HG03064 (cell line): ENCODE results near the gene TNNI3K.

Experiments
- ATAC-seq: cut with Tn5 transposase; IDR thresholded peaks from one replicate; pipeline ENCODE4 v1.9.1; 2021; ENCODE audit warnings: low read depth; ENCODE audit not compliant: unreplicated experiment

The TNNI3K gene

DNA sequence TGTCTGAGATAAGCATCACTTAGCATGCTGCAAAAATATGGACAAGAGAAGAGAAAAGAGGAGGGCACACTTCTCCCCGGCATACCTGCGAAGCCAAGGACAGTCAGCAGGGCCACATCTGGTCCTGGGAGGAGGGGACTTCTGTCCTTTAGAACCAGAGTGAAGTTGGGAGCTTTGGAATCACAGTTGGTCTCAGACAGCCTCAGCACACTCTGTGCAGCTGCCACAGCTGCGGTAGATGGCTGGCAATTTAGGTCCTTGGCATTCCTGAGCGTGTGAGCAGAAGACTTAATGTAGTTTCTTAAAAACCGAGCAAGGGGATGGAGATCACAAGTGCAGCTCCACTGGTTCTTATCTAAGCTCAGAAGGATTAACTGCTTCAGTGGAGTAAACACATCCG is 244.9 kb downstream of the TNNI3K start:
- no peak for ATAC-seq

DNA sequence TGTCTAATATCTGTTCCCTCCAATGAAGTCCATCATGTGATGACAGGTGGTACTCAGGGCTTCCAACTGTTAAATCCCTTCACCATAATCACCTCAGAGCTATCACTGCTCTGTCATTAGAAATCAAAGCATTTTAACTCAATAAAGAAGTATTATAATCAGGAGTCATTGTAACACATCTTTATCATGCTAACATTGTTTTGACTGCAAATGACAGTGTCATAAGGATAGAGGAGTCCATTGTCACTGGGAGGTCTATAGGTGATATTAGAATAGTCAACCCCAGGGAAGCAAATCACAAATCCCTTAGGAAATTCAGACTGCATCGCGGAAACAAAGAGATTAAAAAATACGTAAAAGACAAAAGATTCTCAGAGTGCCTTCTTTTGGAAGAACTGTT is 246.4 kb downstream of the TNNI3K start:
- no peak for ATAC-seq

DNA sequence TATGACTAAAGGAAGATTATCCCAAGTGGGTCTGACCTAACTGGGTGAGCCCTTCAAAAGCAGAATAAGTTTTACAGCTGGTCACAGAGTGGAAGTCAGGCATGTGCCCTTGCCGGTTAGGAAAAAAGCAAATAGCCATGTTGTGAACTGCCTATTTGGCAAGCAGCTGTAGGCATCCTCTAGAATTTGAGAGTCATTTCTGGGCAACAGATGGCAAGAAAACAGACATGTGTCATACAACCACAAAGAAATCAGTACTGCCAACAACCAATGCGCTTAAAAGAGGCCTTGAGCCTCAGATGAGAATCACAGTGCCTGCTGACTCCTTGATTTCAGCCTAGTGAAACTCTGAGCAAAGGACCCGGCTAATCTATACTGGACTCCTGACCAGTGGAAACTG is 250.4 kb downstream of the TNNI3K start:
- ATAC-seq, result no peak

DNA sequence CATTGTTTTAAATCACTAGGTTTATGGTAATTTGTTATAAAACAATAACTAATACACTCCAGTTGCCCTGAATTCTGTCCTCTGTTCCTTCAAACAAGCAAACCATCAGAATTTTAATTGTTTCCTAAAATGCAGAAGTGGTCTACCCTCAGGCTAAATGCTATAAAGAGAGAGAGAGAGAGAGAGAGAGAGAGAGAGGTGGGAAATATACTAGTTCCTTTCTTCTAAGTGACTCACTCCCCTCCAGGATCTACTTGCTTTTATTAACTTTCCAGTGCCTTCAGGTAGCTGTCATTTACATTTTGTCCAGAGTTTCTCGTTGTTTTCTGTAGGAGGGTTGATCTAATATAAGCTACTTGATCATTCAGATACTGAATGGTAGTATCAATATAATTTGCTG is 250.8 kb downstream of the TNNI3K start:
- ATAC-seq, result no peak

DNA sequence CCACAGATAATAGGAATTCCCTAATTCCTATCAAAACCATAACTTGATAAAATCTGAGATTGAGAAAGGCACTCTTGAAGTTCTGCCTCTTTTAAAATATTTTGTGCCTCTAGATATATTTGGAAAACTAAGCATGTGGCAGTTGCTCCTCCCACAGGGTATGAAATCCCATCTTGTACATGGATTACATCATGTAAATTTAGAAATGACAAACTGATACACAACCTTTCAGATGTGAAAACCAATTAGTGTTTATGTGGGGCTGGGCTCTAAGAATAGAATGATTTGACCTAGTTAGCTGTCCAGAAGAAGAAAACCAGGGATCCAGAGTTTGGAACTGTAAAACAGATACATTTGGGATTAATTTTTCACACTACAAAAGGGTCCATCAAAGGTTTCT is 261.5 kb downstream of the TNNI3K start:
- ATAC-seq, result no peak

DNA sequence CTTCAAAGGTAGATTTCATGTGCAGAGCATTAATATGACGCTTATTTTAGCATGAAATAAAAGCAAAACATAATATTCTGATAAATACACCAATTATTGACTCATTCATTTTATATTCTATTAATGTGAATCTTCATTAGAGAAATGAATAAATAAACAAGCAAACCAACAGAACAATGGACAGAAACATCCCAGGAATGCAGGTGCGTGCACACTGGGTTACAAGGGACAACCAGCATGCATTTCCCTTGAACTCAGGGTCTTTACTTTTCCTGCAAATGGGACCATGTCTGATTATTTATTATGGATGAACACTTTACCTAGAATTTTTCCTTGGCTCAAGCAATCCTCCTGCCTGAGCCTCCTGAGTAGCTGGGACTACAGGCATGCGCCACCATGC is 263.7 kb downstream of the TNNI3K start:
- no peak for ATAC-seq

DNA sequence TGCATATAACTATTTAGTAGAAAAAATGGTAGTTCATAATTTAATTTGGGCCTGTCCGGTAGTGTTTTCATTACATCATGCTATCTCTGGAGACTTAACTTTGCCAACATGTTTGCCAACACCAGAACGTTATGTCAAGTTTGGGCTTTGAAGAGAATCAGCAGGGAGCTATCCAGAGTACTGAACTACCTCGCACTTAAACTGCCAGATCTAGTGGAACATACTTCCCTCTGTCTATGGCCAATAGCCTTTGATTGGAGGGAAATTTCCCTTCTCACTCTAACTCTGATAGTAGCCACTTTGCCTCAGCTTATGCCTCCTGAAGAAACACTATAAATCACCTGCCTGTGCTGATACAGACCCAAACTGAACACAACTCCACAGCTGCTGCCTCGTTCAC is 267.2 kb downstream of the TNNI3K start:
- ATAC-seq, result no peak

DNA sequence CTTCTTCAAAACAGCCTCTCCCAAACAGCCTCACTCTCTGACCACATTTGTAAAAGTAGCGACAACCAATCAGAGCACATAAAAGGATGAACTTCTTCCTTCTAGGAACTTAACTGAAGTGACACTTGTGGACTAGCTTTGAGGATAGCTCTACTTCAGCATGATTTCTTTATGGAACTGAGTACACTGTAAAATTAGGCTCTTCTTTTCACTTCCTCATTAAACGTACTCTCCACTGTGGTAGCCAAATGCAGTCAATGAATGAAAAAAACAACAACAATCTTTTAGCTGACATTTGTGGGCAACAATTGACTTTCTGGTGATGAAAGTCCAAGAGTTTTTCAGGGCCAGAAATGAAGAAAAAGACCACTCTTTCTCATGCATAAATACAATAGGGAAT is 267.7 kb downstream of the TNNI3K start:
- ATAC-seq, result no peak

DNA sequence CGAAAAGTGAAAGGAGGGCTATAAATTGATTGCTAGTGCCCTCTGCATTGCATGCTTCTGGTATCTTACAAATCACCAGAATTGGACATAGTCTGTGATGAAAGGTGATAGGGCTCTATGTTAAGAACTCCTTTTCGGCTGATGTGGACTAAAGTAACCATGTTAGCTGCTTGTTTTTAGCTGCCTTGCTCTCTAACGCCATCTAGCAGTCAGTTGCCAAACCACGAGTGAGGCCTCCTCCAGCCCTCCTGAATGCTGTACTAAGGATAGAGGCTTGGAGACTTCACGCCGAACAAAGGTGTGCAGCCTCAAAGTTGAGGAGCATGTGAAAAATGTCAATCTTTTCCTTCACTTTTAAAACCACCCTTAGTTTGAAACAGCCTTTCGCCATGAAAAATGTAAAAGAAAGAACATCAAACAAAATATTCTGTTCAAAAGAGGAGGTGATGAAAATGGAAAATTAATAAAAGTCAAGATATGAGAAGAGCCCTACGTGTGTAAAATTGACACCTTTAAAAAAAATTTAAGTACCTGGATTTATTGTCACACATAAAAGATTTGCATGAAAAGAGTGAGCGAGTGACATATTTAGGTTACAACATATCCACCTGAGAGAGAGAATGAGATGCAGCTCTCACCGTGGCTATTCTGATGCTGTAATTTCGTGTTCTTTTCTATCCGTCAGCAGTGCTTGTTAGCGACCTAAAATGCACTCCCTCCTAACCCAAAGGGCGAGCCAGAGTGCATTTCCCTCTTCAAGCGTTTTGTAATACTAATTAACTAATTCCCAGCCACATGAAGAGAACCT is 269.1 kb downstream of the TNNI3K start:
- ATAC-seq, result peak; percentile 83

DNA sequence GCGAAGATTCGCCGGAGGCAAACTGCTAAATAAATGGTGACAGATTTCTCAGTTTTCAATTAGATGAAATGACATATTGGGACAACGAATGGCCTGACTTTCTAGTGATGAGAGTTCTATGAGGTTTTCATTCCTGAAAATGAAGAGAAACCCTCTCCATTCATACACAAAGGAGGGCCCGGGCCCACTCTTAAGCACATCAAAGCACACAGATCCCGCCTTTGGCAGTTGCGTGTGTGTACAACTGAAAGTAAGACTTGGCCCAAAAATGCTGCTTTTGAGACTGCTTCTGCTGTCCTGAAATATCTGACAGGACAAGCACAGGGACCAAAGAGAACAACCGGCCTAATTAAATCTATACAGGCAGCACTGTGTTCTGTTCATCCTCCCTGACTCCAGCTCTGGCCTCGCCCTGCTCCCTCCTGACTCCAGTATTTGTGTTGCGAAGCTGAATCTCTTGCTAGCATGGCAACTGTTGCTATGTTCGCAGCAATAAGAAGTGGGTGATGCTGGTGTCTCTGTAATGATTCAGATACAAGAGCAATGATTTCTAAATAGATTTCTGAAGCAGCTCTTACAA is 269.8 kb downstream of the TNNI3K start:
- no peak for ATAC-seq

DNA sequence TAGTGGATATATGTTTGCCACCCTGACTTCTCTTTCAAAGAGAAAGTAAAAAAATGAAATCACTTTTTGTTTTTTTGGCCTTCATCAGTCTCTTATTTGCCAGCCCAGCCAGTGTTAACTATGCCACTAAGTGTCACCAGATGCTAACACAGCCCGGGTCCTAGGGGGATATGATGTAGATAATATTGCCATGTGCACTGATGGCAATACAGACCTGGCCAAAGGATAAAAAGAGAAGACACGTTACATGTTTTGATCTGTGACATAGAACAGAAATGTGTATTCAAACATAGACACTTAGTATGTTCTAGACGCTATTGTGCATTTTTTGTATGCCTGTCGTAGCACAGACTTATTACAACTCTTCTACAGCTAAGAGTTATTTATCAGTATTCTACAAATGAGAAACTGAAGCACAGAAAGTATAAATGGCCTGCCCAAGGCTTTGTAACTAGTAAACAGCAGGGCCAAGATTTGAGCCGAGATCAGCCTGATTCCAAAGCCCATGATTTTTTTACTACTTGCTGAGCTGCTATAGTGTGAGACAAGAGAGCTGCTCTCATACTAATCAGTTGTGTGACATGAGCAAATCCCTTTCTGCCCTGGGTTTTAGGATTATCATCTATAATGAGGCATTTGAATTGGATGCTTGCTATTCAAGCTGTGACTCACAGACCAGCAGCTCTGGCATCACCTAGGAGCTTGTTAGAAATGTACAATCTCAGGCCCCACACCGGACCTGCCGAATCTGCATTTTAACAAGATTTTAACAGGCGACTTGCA is 270.9 kb downstream of the TNNI3K start:
- ATAC-seq, result no peak

DNA sequence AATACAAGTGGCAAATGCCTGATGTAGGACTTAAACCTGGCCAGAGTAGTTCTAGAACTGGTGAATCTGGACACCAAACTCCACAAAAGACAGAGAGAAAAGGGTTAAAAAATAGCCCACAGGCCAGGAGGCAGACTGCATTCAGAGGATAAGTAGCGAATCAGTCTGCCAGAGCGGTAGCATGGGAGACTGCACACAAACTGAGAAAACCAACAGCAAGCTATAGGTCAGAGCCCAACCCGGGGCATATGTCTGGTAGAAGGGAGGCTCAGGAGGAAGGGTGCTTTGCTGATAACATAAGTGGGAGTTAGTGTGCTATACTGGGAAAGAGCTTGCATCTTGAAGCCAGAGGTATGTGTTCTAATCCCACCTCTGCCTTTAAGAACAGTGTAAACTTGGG is 273.3 kb downstream of the TNNI3K start:
- ATAC-seq, result no peak

DNA sequence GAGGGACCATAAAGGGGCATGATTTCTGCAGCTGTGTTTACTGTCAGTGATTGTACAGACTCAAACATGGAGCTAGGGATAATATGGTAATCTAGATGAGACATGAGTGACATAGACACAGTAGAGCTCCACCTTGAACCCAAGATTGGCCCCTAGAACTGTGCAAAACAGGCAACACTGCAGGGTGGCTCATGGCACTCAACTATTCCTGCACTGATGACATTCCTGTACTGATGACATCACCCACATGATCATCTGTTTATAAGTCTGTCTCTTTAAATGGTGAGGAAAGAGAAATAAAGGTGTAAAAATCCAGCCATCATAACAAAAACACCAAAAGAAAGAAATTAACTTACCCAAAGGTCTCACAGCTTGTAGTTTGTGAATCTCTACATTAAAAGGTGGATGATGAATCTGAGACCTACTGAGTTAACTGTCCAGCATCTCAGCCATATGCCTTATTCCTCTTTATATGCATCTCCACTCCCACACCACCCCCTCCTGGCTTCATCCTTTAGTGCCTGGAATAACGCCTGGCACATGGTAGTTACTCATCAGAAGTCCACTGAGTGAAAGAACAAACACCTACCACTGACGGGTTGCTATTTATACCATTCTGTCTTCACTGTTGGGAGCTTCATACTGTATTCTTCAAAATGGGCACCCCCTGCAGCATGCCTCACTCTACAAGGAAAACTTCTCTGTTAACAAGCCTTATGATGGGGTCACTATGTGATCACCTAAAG is 277.2 kb downstream of the TNNI3K start, which contains the start of gene LRRC53:
LRRC53 (minus strand) TSS at position 442 of the 746 bp plus-strand sequence. CDS start 29,262 bp downstream, outside the sequence.
- no peak for ATAC-seq

DNA sequence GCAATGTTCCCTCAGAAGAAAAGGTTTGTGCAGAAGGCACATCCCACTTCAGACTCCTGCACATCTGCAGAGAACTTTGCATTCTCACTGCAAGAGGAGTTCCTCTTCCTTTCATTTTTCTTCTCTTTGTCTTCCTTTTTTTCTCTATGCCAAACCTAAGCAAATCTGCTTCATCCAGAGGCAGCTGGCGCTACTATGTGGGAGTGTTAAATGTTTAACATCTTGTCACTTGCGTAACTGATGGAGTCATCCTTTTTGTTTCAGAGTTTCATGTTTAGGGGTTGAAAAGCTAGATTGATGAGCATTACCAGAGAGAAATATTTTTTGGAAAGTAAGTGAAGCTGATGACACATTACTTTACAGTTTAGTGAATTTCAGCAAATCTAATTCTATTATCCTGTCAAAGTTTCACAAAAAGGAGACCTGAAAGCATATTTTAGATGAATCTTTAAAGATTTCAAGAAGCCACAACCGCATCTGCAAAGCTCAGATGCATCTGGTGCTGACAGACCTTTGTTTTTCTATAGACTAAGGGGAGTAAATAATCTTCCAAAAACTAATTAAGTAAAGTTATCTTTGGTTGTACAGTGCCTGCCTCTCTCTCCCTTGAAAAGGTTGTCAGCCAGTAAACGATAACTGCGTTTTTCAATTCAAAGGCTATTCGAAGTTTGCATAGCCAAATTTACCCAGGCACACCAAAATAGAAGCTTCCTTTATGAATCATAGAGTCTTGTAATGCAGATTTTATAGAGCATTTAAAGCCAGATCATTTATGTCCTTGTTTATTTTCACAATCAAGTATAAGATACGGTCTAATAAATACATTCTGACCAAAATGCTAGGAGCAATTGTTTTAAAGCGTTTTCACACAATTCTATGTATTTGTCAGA is 278.5 kb downstream of the TNNI3K start:
- no peak for ATAC-seq

DNA sequence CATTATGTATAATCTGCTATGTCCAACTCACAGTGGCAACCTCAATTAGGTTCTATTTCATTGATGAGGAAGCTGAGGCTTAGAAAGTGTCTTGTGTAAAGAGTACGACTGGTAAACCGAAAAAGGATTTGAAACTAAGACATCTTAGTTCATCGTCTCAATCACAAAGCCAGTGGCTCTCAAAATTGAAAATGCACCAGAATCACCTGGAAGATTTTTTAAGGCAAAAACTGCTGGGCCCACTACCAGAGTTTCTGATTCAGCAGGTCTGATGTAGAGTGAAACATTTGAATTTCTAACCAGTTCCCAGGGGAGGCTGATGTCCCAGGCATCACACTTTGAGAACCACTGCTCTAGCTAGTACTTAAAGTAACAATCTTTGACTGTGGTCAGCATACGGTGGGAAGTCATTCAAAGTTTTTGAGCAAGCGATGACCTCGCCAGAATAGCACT is 282.4 kb downstream of the TNNI3K start:
- peak; percentile 79 for ATAC-seq

DNA sequence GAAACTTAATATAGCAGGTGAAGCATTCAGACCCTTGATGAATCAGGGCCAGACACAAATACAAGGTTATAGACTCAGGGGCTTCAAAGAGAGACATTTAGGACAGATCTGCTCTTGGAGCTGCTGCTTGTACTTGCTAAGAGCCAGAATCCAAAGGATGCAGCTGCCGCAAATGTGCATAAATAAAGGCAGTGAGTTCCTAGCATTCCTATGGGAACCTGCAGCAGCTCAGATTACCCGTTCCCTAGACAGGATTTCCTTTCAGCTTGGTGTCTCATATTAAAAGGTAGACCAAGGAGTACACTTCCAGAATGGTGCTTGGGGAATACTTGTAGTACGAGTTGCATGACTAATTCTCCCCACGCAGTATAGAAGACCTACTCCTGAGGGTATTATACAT is 287.0 kb downstream of the TNNI3K start:
- ATAC-seq, result no peak

DNA sequence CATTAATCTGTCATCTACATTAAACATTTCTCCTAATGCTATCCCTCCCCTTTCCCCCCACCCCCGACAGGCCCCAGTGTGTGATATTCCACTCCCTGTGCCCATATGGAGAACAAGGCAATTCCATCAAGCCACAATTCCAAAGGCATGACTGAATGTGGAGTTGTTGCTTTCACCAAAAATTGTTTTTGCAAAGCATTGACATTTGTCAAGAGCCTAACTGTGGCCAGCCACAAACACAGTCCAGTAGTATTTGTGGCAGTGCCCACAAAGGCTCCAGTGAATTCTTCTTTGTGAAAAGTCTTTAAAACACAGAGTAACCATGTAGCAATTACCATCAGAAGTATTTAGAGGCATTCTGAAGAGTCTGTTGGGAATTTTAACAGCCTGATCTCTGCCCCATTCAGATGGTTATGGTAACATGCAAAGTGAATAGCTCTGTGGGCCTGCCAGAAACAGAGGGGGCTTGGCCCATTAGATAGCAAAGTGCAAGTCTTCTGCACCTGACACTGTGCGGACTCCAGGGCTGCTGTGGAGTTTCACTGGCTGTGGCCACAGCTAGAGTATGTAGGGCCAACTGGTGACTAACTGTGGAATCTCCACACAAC is 288.8 kb downstream of the TNNI3K start:
- no peak for ATAC-seq

DNA sequence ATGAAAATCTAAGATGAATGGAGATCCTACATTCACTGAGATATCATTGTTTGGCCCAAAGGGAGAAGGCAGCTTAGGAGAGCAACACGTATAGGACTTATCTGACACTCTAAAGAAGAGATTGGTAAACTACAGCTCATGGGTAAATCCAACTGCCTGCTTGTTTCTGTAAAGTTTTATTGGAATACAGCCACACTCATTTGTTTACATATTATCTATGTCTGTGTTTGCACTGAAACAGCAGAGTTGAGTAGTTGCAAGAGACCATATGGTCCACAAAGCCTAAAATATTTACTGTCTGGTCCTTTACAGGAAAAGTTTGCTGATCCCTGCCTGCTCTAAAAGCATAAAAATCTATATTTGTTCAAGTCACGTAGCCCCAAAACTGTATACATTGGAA is 291.5 kb downstream of the TNNI3K start:
- ATAC-seq, result no peak

DNA sequence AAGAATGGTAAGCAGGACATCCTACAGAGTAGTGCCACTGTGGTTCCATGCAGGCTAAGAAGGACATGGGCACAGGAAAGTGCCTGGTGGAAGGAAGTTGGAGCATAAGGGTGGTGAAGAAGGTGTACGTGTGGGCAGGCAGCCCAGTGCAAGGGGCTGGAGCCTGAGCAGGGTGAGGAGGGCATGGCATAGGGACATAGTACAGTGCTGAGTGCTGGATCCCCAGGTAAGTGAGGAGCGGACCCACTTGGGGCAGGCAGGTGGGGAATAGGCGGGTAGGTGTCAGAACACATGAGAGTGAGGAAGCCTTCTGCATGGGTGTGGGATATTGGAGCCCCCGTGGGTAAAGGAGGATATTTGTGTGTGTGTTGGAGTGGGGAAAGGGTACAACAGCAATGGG is 292.9 kb downstream of the TNNI3K start:
- ATAC-seq, result no peak
